ENCODE results near the gene PANK4.

The PANK4 gene

DNA sequence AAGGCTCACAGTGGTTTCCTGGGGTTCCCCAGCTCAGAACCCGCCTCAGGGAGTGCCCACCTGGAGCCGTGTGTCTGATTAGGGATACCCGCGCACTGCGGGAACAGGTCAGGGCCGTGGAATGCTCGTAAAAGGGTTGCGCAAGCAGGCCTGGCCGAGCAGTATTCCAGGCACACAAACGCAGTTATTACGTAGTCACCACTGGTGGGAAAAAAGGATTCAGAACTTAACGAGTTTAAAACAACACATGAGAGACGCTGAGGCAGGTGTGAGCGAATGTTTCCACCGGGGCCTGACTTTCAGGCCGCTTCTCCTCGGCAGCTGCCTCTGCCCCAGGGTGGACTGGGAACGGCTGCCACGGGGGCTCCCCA, 32.1 kb downstream of the PANK4 start:
- no peak for DNase-seq

- DNase-seq, result no peak
These were observed 32.6 kb downstream of the PANK4 start for GRCh38 chr1:2493691-2494322.

GRCh38 chr1:2493218-2493617, 33.2 kb downstream of the PANK4 start:
- no peak for DNase-seq

GRCh38 chr1:2492091-2492490, 34.3 kb downstream of the PANK4 start:
- no peak for DNase-seq

GRCh38 chr1:2489615-2490014, 36.8 kb downstream of the PANK4 start:
- no peak for DNase-seq

DNA sequence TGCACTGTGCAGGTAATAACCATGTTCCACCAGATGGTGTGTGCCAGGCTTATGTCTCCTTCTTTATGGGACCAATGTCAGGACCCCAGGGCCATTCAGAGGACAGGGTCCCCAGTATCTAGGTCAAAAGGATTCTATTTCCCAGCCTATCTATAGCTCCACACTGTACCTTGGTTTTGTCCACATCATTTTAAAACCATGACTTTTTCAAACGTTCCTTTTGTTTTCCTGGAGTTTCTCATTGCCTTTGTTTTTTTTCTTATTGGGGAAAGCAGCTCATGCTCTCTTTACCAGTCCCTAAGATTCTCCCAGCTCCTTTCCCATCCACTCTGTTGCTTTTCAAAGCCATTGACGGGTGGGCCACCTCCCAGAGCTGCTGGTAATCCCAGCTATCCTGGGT, 37.7 kb downstream of the PANK4 start:
- no peak for DNase-seq

DNA sequence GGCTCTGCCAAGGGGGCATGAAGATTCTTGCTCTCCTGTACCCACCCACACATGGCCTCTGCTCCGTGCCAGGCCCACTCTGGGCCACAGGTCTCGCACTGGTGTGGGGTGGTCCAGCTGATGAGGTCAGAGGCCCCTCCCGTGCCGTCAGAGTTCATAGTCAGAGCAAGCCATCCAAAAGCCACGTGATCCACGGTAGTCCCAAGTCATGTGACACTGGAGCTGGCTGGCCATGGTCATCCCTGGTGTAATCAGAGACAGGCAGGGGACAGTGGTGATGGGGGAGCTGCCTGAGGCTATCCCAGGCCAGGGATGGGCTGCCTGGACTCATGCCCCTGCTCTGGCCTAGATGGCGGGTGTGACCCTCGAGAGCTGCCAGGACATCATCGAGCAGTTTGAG, 39.8 kb downstream of the PANK4 start:
- no peak for DNase-seq

GRCh38 chr1:2486041-2486440, 40.4 kb downstream of the PANK4 start:
- no peak for DNase-seq

DNA sequence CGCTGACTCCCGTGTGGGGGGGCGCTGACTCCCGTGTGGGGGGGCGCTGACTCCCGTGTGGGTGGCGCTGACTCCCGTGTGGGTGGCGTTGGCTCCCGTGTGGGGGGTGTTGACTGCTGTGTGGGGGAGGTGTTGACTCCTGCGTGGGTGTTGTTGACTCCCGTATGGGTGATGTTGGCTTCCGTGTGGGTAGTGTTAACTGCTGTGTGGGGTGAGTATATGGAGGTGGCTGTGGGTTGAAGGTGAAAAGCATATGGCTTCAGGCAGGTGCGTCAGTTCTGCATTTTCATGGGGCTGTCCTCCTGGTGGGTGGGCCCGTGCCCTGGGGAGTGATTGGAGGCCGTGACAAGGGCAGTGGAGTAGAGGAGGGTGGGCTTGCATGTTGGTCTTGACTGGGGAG, 42.4 kb downstream of the PANK4 start:
- DNase-seq, result no peak

GRCh38 chr1:2483026-2483425, 43.4 kb downstream of the PANK4 start:
- no peak for DNase-seq

DNA sequence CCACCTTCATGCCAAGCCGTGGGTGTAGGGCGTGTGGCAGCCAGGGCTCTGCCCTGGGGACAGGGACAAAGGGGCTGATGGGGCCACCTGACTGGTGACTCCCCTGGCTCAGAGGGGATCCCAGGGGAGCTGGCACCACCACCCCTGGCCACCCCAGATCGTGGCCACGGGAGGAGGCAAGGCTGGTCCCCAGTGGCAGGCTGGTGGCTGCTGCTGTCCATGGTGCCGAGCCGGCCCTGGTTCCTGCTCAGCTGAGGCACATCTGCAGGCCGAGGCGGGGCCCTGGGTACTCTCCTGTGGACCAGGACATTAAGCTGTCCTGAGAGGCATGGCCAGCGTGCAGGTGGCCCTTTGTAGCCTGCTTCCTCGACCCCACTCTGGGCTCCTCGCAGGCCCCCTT, 43.8 kb downstream of the PANK4 start:
- no peak for DNase-seq

- no peak for DNase-seq
These were observed 44.5 kb downstream of the PANK4 start for GRCh38 chr1:2481885-2482284.

DNA sequence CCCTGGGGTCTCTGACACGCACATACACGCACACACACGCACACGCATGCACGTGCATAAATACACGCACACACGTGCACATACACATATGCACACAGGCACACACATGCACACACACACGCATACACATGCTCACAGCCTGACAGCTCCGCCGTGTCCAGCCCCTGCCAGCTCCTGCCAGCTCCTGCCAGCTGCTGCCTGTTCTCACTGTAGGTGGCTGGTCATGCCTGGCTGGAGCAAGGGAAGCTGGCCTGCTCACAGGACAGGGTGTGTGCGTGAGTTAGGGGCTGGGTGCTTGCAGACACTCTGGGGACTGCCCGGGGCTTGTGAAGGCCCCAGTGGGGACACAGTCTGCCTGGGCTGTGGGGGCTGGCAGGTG, 45.4 kb downstream of the PANK4 start:
- no peak for DNase-seq

- no peak for DNase-seq
These were observed 46.0 kb downstream of the PANK4 start for GRCh38 chr1:2480236-2480985.

- no peak for DNase-seq
These were observed 46.8 kb downstream of the PANK4 start for GRCh38 chr1:2479618-2480017.

DNA sequence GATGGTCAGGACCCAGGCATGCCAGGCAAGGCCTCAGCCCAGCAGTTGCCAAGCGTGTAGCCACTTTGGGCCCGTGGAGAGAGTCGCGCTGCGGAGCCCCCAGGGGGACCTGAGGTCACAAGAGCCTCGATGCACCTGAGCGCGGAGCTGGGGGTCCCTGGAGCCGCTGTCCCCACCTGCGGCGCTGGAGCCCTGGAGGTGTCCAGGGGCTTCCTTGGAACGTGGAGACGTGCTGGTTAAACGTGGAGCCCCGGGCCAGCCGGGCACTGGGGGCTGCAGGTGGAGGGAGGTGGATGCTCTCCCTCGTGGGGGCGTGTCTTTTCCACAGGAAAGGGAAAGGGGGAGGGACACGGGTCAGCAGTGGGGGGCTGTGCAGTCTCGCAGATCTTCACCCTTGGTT, 47.2 kb downstream of the PANK4 start:
- no peak for DNase-seq

- no peak for DNase-seq
These were observed 48.5 kb downstream of the PANK4 start for GRCh38 chr1:2477791-2478499.

- DNase-seq, result no peak
These were observed 49.1 kb downstream of the PANK4 start for GRCh38 chr1:2477309-2477708.

DNA sequence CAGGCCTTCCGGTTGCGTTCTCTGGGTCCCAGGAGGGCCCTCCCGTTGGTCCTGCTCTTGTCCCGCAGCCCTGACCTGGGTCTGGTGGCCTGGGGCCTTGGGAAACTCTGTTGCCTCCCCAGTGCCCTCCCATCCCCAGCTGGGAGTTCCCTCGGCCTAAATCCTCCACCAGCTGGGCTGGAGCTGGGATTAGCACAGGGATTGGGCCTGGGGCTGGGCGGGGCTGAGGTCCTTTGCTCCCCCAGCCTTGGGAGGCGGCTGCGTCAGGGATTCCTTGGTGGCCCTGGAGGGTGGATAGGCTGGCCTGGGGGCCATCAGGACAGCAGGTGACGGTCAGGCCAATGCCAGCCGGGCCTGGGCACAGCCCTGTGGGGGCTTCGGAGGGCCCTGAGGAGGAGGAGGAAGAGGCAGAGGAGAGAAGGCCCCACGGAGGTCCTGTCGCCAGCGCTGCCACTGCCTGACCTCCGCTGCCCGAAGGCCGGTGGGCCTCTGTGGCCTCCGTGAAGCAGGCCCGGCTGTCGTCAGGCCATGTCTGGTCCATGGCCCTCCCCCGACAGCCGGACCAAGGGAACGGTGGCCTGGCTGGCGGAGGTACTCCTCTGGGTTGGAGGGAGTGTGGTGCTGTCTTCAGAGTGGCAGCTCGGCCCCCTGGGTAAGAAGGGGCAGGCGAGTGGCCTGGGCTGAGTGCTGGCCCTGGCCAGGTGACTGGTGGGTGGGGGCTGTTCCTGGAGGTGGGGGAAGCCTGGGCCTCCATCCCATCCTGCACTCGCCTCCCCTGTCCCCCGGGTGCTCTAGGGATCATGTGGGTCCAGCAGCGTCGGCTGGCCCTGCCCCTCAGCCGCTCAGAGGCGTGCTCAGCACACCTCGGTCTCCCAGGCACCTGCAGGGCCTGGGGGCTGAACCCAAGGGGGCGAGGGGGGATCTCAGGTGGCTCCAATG, 50.1 kb downstream of the PANK4 start, which contains the start of gene PLCH2:
Gene PLCH2, plus strand, starts transcription at position 229 of the 939 bp plus-strand sequence. Its CDS starts 300 bp downstream, at position 529.
- DNase-seq, result no peak

- no peak for DNase-seq
These were observed 50.8 kb downstream of the PANK4 start for GRCh38 chr1:2475571-2475970.

GRCh38 chr1:2474933-2475371, 51.4 kb downstream of the PANK4 start:
- DNase-seq, result peak; percentile 35

DNA sequence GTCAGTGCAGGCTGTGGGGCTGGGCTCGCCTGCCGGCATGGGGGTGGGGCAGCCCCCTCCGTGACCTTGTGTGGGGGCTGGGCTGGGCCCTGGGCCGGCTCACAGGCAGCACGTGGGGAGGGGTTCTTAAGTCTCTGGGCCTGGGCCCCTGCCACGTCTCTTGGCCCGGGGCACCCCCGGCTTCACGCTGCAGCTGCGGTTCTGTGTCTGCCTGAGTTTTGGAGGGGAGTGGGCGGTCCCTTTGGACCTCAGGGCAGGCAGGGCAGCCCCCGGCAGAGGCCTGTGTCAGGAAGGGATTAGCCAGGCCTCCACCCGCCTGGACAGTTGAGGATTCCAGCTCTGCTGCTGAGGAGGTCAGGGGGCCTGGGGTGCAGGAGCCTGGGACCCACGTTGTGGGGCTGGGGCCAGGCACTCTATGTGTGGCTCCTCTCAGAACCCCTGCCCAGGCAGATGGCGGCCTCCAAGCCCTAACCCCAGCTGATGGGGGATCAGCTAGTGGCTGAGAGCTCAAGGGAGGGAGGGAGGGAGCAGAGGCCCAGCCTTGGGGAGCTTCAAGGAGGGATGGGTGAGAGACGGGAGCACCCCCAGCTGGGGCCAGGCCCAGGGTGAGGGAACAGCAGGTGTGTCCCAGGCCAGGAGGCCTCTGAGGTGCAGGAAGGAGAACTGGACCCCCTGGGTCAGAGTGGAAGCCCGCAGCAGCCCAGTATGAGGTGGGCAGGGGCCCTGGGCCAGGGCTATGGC, 52.1 kb downstream of the PANK4 start:
- no peak for DNase-seq

Measured in kidney glomerular epithelial cell (primary cell).